GM19043 (cell line): ENCODE data around the gene PRDM13.
"Not testable (repeated sequence)": the region's sequence is repeated elsewhere in the genome, so short reads cannot be mapped to it uniquely, and the experiment has no call there.

Source experiments
- ATAC-seq: cut with Tn5 transposase; IDR thresholded peaks from one replicate; pipeline ENCODE4 v1.9.1; 2021; ENCODE audit warnings: low read depth; ENCODE audit not compliant: unreplicated experiment

PRDM13 gene

GRCh38 chr6:99618649-99619408, 12.2 kb downstream of the PRDM13 start:
- ATAC-seq: no peak

GRCh38 chr6:99619409-99619762, 12.8 kb downstream of the PRDM13 start:
- no peak for ATAC-seq

DNA sequence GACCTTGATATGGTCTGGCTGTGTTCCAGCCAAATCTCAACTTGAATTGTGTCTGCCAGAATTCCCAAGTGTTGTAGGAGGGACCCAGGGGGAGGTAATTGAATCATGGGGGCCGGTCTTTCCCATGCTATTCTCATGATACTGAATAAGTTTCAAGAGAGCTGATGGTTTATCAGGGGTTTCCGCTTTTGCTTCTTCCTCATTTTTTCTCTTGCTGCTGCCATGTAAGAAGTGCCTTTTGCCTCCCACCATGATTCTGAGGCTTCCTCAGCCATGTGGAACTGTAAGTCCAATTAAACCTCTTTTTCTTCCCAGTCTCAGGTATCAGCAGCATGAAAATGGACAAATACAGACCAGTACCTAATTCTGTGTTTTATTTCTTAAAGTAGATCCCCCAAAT, 15.4 kb downstream of the PRDM13 start:
- not testable (repeated sequence) for ATAC-seq

- no peak for ATAC-seq
Measured at GRCh38 chr6:99629293-99629692, 22.7 kb downstream of the PRDM13 start.

- ATAC-seq: no peak
Measured at GRCh38 chr6:99637629-99638028, 31.0 kb downstream of the PRDM13 start.

GRCh38 chr6:99638358-99638757, 31.7 kb downstream of the PRDM13 start:
- not testable (repeated sequence) for ATAC-seq

DNA sequence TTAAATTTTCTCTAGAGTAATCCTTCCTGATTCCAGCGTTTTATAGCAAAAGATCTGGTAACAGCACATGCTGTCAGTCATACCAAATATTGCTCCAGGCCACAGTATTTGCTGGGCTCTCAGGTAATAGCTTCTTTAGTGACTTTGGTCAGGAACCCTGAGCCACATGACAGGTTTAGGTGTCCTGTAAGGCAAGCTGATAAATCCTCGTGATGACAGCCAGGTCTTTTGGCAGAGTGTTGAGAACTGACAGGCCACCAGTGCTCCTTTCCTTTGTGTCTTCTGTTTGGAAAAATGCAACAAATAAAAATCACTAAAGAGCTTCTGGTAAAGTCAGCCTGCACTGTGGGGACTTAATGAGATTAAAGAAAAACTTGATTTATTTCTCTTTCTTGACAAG, 34.6 kb downstream of the PRDM13 start:
- ATAC-seq: no peak

DNA sequence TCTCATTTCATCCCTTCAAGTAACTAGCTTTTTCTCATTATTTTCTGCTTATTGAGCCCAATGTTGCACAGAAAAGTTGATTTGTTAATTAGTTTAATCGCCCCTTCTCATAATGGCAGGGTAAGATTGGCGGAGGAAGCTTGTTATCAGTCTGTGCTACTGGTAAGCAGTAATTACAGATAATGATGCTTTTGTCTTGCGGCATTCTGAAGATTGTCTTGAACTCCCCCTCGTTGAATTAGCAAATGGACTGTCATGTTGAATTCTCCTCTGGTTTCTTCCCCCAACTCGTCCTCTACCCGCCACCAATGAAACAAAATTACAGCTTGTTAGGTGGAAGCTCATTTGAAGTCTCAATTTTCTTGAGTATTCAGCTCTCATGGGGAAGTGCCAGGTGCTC, 39.4 kb downstream of the PRDM13 start:
- ATAC-seq: no peak

GRCh38 chr6:99650091-99650571, 43.5 kb downstream of the PRDM13 start:
- ATAC-seq: not testable (repeated sequence)

DNA sequence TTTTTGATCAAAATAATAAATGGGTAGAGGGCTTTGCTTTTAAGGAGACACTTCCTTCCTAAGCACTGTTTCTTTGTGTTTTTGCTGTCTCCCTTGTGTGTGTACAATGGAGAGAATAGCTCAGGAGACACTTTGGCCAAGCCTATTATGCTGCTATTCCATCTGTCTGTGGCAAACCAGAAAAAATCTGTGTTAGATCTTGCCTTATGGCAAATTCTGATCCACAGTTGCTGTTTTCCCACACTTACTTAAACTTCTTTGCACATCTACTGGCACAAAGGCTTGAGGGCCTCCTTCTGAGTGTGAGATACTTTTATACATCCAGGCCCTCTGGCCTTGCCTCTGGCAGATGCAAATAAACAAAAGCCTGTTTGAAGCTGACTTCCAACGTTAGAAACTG, 53.6 kb downstream of the PRDM13 start:
- ATAC-seq: no peak

- no peak for ATAC-seq
Measured at GRCh38 chr6:99661870-99662269, 55.2 kb downstream of the PRDM13 start.

DNA sequence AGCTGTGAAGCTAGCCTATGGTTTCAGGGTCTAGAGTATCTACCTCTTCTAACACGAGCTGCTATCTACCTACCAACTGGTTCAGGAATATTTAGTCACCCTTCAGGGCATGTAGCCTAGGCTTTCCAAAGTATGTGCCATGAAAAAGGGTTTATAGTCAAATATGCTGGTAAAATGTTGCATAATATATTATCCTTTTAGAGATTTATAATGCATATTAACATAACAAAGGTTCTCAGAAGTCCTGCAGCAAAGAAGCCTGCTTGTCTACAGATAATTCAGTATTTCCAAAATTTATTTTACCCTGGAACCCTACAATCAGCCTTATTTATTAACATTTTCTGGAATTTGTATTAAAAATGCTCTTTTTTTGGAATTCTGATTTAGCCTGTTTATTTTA, 56.0 kb downstream of the PRDM13 start:
- no peak for ATAC-seq
